Measurements from ENCODE around the gene DDX18.
A peak's percentile ranks its signal among the peaks of the same experiment; 100 is the strongest.
"Not testable (repeated sequence)": the region's sequence is repeated elsewhere in the genome, so short reads cannot be mapped to it uniquely, and the experiment has no call there.

DDX18 gene

DNA sequence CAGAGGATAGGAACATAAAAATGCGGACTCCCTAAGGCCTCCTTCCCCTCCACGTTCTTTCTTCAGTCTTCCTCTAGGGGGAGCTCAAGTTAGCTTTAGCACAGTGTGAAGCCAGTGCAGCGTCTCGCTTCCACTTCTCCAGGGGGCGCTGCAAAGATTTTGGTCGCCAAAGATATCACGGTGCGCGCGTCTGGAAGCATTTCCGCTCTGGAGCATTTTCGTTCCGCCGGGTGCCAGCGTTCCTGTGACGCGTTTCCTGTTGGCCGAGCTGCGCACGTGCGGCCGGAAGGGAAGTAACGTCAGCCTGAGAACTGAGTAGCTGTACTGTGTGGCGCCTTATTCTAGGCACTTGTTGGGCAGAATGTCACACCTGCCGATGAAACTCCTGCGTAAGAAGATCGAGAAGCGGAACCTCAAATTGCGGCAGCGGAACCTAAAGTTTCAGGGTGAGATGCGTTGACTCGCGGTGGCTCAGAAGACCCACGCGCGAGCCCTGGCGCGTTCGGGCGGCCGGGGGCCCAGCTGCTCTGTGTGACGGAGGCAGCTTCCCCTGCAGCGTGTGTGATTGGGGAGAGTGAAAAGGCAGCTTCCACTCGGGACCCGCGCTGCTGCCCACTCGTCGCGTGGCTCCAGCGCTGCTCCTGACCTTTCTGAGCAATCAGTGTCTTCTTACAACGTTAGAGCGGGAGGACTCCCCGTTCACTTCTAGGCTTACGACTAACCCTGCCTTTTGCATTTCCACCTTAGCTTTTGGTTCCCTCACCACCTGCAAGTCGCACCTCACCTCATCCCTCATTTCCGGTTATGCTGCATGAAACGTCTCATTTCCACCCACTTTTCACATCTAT is at the start of gene DDX18:
Gene DDX18, plus strand, starts transcription at position 275 of the 848 bp plus-strand sequence. Its CDS starts 87 bp downstream, at position 362.
- DNase-seq, result peak; percentile 95

DNA sequence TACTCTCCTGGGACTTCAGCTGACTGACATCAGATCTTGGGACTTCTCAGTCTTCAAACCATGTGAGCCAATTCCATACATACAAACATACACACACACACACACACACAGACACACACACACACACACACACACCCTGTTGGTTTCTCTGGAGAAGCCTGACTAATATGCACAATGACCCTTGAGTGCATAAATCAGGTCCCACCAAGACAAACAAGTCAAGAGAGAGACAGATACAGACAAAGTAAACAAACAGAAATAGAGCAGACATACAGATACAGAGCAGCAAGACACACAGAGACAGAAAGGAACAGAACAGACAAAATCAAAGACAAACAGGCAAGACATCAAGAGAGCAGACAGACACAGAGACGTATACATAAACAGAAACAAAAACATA is 43.8 kb upstream of the DDX18 start:
- DNase-seq, result no peak

DNA sequence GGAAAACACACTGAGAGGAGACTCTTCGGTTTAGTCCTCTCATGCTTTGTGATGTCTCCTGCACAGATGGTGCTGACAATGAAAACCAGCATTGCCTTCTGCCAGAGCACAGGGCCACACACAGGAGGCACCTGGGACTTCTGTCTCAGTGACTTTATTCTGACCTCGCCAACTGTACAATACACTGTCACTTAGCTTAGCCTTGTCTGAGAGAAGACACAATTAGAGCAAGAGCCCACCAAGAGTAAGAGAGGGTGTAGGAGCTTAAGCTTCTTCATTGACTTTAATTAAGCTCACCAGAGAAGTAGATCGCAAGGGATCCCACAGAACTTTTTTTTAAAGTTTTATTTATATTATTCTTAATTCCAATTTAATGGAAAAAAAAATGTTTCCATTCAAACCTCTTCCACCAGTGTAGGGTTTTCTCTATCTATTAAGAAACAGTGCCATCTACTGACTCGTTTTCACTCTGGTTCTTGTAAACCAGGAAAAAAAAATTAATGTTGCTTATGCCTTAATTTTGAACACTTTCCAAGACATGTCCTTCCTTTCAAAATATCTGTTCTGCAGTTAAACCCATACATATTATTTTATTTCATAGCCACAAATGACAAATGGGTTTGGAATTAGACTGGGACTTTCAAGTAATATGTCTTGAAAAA is 42.4 kb upstream of the DDX18 start:
- peak; percentile 70 for DNase-seq

DNA sequence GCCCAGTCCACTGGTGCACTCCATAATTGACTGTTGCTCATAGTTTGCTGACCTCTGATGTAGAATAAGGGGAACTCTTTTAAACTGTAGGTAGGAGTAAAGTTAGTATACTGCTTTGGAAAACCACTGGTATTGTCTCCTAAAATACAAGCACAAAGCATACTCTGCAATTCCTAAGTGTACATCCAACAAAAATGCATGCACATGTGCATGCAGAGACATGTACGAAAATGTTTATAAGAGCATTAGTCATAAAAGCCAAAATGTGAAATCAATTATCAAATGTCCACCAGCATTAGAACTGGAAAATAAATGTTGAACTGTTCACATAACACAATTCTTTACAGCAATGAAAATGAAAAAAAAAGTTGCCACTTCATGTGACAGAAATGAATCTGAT is 39.8 kb upstream of the DDX18 start:
- no peak for DNase-seq

DNA sequence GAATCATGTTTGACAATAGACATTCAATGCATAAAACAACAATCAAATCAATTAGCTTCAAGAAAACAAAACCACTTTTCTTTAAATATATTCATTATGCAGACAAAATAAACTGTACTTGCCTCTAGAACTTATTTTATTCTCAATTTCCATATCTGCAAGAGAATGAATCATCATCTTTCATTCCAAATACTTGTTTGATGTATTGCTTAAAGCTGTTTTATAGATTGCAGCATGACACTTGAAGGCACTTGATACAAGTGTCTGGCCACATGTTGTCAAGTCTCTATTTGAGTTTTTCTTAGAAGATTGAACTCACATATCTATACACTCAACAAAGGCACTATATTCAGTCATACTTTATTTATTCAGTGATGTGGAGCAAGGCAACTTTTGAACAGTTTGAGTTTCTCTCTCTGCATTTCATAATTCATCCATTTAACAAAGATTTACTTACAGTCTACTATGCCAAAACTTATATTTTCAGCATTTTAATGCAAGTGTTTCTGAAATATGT is 38.7 kb upstream of the DDX18 start:
- DNase-seq, result no peak

DNA sequence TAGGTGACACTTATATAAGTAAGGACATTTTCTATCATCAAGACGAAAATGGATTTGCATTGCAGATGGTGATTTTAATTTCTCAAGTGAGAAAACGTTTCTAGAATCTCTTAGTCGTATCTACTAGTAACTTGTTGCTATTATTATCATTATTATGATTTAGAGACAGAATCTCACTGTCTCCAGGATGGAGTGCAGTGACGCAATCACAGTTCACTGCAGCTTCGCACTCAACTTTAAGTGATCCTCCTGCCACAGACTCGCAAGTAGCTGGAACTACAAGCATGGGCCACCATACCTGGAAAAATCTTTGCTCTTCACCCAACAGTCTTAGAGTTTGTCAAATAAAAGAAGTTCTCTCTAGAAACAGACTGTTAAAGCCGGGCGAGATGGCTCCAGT is 37.6 kb upstream of the DDX18 start:
- DNase-seq, result no peak

DNA sequence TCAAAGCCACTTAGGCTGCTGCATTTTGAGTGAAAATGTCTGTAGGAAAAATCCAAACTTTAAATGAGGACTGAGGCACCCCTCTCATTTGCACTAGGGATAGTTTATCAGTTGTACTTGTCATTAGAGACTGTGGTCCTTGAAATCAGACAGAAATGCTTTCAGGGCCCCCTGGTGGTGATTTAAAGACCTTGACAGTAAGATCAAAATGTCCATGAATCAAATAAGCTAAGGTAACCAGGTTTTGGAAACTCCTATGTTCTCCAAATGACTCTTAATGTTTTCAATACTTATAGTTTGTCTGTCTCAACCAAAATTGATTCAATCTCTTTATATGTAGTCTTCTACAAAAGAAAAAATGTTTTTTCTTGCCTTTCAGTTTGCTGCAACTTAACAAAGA is 28.8 kb upstream of the DDX18 start:
- peak; percentile 46 for DNase-seq

DNA sequence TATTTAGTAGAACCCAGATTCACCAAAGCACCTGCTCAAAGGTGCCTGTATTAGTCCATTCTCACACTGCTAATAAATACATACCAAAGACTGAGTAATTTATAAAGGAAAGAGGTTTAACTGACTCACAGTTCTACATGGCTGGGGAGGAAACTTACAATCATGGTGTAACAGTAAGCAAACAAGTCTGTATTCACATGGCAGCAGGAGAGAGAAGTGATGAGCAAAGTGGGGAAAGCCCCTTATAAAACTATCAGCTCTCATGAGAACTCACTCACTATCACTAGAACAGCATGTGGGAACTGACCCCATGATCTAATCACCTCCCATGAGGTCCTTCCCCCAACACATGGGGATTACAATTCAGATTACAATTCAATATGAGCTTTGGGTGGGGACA is 28.0 kb upstream of the DDX18 start:
- DNase-seq, result no peak

DNA sequence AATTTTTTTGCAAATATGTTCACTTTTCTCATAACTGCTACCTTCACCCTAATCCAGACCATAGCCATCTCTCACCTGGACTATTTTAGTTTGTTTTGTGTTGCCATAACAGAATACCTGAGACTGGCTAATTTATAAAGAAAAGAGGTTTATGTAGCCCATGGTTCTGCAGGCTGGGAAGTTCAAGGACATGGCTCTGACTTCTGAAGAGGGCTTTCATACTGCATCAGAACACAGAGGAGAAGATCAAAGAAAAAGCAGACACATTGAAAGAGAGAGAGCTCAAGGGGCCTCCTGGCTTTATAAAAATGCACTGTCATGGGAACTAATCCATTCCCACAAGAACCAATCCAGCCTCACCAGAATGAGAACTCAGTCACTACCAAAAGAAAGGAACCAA is 25.0 kb upstream of the DDX18 start:
- no peak for DNase-seq

DNA sequence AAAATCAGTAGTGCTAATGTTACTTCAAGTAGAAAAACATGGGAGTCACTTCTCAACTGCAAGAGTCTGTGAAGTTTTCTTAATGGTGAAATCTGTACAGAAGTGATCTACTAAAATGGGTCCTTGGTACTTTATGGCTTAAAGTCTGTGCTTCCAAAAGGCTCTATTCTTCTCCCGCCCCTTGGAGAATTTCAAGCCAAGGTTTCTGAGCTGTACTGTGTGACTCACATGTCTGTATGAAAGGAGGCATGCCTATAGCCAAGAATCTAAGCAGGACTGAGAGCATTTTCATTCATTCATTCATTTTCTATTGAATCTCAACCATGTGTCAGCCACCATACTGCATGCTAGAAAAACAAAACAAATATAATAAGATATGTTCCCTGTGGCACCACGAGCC is 19.8 kb upstream of the DDX18 start:
- DNase-seq, result no peak

DNA sequence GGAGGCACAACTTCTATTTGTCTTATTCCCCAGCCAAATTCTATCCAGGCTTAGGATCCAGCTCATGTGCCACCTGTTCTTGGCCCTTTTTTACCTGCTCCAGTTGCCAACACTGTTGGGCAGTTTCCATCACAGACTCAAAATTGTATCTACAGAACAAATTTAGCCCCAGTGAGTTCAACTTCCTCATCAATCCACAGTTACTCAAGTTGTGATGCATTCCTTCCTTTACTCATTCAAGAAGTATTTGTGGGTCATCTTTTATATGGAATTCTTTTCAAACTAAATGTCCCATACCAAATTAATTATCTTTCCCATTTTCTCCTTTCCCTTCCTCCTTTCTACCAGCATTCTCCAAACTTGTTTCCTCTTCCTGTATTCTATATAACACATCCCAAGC is 12.7 kb upstream of the DDX18 start:
- DNase-seq, result no peak

DNA sequence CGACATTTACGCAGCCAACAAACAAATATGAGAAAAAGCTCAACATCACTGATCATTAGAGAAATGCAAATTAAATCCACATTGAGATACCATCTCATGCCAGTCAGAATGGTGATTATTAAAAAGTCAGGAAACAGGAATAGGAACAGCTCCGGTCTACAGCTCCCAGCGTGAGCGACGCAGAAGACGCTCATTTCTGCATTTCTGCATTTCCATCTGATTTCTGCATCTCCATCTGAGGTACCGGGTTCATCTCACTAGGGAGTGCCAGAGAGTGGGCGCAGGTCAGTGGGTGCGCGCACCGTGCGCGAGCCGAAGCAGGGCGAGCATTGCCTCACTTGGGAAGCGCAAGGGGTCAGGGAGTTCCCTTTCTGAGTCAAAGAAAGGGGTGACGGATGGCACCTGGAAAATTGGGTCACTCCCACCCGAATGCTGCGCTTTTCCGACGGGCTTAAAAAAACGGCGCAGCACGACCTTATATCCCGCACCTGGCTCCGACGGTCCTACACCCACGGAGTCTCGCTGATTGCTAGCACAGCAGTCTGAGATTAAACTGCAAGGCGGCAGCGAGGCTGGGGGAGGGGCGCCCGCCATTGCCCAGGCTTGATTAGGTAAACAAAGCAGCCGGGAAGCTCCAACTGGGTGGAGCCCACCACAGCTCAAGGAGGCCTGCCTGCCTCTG is 10.7 kb upstream of the DDX18 start:
- peak; percentile 28 for DNase-seq

DNA sequence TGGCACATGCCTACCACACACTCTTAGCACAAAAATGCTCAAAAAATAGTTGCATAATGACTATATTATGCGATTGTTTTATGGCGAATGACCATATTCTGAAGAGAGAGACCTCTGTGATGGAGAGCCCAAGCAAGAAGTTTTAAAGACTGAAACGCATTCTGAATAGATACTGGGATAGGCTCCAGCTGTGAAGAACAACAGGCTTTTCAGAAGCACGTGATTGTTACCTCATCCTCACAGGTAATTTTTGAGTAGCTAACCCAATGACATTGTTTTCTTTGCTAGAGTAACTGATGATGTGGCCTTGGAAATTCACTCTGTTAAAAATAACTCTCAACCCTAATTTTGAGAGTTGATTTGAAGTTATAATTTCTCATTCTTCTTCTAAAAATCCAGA is 2.0 kb upstream of the DDX18 start:
- DNase-seq, result no peak

DNA sequence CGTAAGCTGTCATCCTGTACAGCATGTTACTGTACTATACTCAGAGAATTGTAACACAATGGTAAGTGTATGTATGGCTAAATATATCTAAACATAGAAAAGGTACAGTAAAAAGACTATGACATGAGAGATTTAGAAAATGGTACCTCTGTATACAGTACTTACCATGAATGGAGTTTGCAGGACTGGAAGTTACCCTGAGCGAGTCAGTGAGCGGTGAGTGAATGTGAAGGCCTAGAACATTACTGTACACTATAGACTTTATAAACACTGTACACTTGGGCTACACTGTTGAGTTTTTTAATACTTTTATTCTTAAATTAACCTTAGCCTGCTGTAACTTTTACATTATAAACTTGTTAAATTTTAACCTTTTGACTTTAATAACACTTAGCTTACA is 1.5 kb downstream of the DDX18 start:
- DNase-seq, result no peak

DNA sequence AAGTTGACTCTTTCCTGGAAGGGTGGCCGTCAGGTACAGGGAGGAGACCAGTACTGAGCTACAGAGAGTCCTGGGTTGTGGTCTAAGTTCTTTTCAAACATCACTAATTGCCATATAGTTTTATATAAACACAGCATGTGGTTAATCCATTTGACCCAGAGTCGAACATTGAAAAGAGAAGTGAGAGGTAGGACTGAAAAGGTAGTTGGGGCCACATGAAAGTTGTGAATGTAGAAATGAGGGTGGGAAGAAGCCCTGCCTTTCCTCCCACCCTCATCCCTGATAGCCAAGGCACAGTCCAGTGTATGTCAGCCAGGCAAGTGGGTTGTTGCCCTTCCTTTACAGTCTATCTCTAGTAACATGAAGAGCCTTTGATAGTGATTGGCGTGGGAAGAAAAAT is 4.4 kb downstream of the DDX18 start:
- no peak for DNase-seq

DNA sequence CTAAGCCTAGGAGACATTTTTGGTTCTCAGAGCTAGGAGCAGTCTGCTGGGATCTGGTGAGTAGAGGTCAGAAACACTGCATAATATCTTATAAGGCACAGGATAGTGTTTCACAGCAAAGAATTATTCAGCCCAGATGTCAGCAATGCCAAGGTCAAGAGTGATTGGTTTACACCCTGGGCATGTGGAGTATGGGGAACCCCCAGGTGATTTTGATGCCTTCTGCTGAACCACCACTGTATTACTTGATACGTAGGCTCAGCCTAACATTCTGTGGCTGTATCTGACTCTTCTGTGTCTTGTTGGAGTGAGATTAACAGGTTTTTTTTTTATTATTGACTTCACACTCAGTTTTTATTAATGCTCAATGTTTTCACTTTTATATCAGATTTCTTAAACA is 6.0 kb downstream of the DDX18 start:
- no peak for DNase-seq

DNA sequence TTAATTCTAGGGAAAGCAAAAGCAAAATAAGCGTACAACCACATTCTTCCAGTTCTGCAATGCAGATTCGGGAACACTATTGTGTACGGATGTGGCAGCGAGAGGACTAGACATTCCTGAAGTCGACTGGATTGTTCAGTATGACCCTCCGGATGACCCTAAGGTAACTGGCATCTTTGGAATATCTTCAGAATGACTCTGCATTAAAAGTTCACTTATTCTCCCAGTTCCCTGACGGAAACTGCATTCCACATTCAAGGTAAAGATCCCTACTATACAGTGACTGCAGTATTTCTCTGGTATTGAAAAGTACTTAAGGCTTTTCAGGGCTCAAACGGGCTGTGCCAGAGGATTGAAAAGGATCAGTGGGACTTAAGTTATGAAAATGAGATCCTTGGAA is 10.9 kb downstream of the DDX18 start:
- DNase-seq, result no peak

DNA sequence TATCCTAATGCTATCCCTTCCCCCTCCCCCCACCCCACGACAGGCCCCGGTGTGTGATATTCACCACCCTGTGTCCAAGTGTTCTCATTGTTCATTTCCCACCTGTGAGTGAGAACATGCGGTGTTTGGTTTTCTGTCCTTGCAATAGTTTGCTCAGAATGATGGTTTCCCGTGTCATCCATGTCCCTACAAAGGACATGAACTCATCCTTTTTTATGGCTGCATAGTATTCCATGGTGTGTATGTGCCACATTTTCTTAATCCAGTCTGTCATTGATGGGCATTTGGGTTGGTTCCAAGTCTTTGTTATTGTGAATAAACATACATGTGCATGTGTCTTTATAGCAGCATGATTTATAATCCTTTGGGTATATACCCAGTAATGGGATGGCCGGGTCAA is 13.0 kb downstream of the DDX18 start:
- not testable (repeated sequence) for DNase-seq

DNA sequence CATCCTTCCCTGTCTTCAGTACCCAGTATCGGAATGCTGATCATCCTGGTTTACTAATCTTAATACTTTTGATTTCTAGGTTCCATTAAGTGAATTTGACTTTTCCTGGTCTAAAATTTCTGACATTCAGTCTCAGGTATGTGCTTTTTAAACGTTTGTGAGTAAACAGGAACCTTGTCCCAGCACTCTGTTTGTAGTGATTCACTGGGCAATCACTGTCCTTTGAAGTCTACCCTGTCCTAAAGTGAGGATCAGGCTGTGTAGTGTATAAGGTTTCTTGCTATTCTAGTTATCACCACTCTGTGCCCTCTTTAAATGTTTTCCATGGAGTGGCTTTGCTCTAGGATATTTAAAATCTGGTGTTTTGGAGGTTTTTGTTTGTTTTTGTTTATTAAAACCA is 14.4 kb downstream of the DDX18 start:
- no peak for DNase-seq

DNA sequence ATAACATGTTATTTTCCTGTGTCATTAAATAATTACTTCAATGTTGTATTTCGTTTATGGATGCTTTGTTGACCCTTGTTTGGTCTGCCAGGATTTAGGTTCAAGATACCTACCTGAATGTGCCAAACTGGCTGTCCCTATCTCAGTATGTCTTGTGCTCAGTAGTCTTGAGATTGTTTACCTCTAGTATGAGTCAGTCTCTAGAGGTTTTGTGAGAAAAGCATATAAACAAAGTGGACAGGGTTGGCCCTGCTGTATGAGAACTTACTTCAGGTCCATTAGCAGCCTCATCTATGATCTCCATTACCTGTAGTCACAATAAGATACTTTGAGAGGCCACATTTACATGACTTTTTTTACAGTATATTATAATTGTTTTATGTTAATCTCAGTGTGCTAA is 17.8 kb downstream of the DDX18 start:
- DNase-seq, result no peak

DNA sequence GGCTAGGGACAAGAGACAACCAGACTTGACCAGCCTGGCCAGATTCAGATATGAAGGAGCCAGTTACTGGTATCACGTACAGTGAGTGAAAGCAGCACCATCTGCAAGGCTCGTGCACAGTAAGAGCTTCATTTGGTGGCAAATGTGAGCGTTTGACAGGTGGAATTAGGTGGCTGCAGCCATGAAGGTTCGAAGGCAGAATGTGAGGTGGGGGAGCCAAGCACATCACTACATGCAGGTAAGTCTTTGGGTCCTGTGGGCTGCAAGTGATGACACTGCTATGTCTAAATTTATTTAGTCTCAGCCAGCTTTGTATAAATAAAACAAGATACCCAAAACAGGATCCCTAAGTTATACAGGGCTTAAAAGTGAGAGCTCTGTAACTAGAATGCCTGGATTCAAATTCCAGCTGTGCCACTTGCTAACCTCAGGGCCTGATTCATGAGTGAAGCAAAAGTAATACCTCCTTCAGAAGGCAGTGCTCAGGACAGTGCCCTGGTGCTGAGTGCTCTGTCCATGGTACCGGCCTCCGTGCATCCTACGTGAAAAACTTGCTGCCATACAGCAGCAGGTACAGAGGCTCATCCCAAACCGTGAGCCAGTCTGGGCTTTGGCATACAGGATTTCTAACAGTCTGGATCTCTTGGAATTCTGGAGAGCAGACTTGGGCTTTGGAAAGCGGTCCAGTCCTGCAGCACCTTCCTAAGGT is 18.6 kb downstream of the DDX18 start:
- no peak for DNase-seq

DNA sequence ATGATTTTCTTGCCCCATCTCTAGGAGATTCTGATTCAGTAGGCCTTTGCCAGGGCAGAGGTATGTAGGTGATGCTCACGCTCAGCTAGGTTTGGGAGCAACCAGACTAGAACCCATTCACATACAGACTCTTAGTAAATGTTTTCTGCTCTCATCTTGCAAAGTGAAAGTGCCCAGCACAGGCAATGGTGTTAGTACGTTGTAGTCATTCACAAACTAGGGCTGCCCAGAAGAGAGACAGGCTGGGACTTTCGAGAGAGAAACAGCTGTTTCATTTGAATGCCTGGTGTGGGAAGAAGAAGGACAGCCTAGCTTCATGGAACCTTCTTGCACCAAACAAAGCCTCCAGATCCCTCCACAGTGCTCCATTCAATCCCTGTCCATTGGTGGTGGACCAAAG is 19.4 kb downstream of the DDX18 start:
- DNase-seq, result no peak

DNA sequence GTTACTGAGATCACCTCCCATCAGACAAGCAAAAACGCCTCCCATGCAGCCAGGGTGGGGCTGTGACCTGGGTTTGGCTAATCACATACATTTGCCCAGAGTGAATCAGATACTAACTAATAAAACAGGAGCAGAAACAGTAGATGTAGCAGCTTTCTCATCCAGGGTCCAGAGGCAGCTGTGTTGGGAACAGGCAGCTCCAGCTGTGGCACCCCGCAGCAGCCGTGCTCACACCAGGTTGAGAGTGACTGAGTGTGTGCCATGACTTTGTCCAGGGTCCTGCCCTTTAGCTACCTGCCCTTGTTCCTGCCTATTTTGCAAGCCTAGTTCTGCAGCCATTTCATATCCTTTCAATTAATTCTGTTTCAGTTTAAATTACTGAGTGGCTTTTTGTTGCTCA is 20.5 kb downstream of the DDX18 start:
- no peak for DNase-seq

Data from retina (tissue), 1 donor.